Ishikawa (cell line): ENCODE data around the gene DAGLA.

ENCODE experiments used
- CEBPB ChIP-seq: IDR thresholded peaks from 2 replicates; pipeline ENCODE4 v1.6.1; 2012
- CREB1 ChIP-seq: IDR thresholded peaks from 2 replicates; pipeline ENCODE4 v1.6.1; 2012; ENCODE audit warnings: low read depth
- EGR1 ChIP-seq: IDR thresholded peaks from 2 replicates; pipeline ENCODE4 v1.6.1; 2012
- EP300 ChIP-seq: IDR thresholded peaks from 2 replicates; pipeline ENCODE4 v1.6.1; 2012; ENCODE audit warnings: borderline replicate concordance
- FOXM1 ChIP-seq: IDR thresholded peaks from 2 replicates; pipeline ENCODE4 v1.6.1; 2012; ENCODE audit warnings: low read depth, borderline replicate concordance
- NFIC ChIP-seq: IDR thresholded peaks from 2 replicates; pipeline ENCODE4 v1.6.1; 2012
- RAD21 ChIP-seq: IDR thresholded peaks from 2 replicates; pipeline ENCODE4 v1.6.1; 2012; ENCODE audit warnings: low read depth
- TAF1 ChIP-seq: IDR thresholded peaks from 2 replicates; pipeline ENCODE4 v1.6.1; 2012; ENCODE audit warnings: low read depth, mild to moderate bottlenecking
- TCF12 ChIP-seq: IDR thresholded peaks from 2 replicates; pipeline ENCODE4 v1.6.1; 2012; ENCODE audit warnings: low read depth
- TEAD4 ChIP-seq: IDR thresholded peaks from 2 replicates; pipeline ENCODE4 v1.6.1; 2012
- YY1 ChIP-seq: IDR thresholded peaks from 2 replicates; pipeline ENCODE4 v1.6.1; 2012; ENCODE audit warnings: low read depth
- ZBTB7A ChIP-seq: IDR thresholded peaks from 2 replicates; pipeline ENCODE4 v1.6.1; 2012; ENCODE audit warnings: low read depth
- TF ChIP-seq, protein P1 (sequence below): IDR thresholded peaks from 2 replicates; pipeline ENCODE4 v1.6.1; 2012
- TF ChIP-seq, protein P2 (sequence below): IDR thresholded peaks from 2 replicates; pipeline ENCODE4 v1.6.1; 2012
- TF ChIP-seq, protein P3 (sequence below): IDR thresholded peaks from 2 replicates; pipeline ENCODE4 v1.6.1; 2012; ENCODE audit warnings: low read depth, mild to moderate bottlenecking

DAGLA gene

DNA sequence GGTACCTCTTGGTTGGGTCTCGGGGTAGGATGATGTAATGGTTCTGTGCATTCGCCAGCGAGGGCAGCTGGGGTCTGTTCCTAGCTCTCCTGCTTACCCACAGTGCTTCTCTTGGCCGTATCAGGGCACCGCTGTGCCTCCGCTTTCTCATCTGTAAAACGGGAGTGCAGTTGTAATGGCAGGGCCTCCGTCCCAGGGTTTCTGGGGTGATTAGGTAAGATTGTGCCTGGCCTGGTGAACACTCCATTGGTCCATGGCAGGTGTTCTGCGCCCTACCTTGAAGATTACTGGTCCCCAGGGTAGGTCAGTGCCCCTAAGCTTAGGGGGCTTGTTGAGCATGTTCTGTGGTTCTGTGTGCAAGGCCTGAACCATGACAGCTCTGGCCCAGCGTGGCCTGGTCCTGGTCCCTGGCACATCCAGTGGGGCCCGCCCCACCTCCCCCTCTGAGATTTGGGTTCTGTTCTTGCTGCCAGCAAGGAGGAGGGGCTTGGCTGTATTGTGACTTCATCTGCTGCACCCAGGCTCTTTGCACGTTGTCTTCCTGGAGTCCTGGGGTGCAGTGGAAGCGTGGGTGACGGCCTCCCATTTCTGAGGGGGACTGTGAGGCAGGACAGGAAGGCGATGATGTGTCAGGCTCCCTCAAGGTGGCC is 77.1 kb downstream of the DAGLA start:
- TF ChIP-seq TEAD4, result no peak
- TF ChIP-seq FOXM1, result no peak
- no peak for TF ChIP-seq NFIC
- no peak for TF ChIP-seq EP300
- TF ChIP-seq EGR1, result no peak
- TF ChIP-seq, protein P1, sequence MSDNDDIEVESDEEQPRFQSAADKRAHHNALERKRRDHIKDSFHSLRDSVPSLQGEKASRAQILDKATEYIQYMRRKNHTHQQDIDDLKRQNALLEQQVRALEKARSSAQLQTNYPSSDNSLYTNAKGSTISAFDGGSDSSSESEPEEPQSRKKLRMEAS, result no peak
- TF ChIP-seq RAD21, result no peak
- TF ChIP-seq ZBTB7A, result no peak

DNA sequence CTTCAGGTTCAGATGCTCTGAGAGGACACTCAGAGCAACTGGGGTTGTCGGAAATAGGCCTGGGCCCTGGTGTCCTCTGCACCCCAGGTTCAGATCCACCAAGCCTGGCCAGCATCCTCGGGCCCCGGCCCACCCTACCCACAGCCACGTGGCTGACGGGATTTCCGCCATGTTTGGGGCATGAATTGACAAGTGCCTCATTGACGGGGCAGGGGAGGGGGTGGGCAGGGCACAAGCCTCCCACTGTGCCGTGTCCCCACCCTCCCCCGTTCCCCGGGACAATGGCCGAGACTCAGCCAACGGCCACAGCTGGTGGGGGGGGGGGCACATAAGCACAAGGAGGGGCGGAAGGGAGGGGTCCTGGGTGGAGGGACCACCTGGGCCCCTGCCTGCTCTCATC is 80.8 kb downstream of the DAGLA start:
- TF ChIP-seq, protein P1, result no peak
- TF ChIP-seq EP300, result no peak
- TF ChIP-seq, protein P2, sequence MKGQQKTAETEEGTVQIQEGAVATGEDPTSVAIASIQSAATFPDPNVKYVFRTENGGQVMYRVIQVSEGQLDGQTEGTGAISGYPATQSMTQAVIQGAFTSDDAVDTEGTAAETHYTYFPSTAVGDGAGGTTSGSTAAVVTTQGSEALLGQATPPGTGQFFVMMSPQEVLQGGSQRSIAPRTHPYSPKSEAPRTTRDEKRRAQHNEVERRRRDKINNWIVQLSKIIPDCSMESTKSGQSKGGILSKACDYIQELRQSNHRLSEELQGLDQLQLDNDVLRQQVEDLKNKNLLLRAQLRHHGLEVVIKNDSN, result no peak

DNA sequence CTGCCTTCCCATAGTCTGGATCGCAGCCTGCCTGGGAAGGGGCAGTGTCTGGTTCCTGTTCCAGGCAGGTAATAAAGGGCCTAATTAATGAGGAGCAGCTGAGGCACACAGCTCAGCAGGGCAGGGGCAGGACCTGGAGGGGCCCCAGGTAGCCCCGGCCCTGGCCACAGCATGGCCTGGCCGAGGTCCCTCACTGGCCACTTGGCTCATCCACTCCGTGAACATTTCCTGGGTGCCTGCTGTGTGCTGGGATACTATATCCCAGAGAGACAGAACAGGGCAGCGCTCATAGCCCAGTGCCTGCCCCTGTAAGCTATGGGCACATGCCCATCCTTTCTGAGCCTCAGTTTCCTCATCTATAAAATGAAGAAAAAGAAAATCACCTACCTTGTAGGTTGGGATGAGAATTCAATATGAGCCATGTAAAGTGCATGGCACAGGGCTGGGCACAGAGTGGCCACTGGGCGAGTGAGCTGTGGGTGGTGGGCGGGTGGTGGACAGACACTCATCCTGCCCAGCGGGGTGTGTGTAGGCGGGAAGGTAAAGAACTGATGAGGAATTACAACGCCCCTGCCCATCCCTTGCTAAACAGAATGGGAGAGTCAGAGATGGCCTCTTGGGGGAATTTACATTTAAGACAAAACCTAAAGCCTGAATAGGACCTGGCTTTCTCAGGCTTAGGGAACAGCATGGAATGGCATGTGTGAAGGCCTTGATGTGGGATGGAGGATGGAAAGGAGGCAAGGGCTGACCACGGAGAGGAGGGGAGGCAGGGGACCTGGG is 81.4 kb downstream of the DAGLA start:
- TF ChIP-seq RAD21 (no peak), FOXM1 (no peak), CREB1 (no peak), CEBPB (no peak), NFIC (no peak), TAF1 (no peak), TEAD4 (no peak)
- TF ChIP-seq, protein P2, result no peak
- TF ChIP-seq, protein P3, sequence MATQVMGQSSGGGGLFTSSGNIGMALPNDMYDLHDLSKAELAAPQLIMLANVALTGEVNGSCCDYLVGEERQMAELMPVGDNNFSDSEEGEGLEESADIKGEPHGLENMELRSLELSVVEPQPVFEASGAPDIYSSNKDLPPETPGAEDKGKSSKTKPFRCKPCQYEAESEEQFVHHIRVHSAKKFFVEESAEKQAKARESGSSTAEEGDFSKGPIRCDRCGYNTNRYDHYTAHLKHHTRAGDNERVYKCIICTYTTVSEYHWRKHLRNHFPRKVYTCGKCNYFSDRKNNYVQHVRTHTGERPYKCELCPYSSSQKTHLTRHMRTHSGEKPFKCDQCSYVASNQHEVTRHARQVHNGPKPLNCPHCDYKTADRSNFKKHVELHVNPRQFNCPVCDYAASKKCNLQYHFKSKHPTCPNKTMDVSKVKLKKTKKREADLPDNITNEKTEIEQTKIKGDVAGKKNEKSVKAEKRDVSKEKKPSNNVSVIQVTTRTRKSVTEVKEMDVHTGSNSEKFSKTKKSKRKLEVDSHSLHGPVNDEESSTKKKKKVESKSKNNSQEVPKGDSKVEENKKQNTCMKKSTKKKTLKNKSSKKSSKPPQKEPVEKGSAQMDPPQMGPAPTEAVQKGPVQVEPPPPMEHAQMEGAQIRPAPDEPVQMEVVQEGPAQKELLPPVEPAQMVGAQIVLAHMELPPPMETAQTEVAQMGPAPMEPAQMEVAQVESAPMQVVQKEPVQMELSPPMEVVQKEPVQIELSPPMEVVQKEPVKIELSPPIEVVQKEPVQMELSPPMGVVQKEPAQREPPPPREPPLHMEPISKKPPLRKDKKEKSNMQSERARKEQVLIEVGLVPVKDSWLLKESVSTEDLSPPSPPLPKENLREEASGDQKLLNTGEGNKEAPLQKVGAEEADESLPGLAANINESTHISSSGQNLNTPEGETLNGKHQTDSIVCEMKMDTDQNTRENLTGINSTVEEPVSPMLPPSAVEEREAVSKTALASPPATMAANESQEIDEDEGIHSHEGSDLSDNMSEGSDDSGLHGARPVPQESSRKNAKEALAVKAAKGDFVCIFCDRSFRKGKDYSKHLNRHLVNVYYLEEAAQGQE, result no peak
- TF ChIP-seq, protein P1, result no peak

DNA sequence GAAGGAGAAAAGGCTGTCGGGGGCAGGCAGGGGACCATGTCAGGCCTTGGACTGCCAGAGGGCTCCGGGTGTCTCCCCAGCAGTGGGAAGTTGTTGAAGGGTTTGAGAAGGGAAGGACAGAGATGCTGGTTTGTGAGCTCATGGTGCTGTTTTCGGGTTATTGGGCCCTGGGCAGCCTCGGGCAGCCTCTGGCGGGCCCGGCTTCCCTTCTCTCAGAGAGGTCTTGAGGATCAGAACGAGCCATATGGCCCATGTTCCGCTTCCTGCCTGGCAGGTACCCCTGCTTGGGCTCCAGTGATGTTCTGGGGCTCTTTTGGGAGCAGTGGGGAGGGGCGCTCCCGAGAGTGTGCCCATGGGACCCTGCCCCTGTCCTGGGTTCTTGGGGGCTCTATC is 82.0 kb downstream of the DAGLA start:
- TF ChIP-seq ZBTB7A (no peak), FOXM1 (no peak), TCF12 (no peak), CREB1 (no peak), CEBPB (no peak), NFIC (no peak), TAF1 (no peak), RAD21 (no peak), YY1 (no peak), EP300 (no peak)
- TF ChIP-seq, protein P2, result no peak
- TF ChIP-seq, protein P1, result no peak
- TF ChIP-seq, protein P3, result no peak

DNA sequence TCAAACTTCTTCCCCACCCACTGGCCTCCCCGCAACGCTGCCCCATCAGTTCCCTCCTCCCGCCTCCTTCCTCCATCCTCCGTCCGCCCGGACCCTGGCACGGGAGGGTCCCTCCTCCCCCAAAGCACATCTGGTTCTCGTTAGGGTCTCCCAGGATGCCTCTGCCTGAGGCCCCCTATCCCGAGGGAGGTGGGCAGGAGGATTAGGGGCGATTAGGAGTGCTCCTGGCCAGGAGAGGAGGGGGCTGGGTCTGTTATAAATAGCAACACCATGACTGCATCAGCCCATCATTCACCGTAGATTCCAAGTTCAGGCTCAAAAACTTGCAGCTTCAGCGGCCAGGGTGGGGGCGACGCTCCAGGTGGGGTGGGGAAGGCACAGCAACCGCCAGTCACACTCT is 82.6 kb downstream of the DAGLA start:
- TF ChIP-seq CREB1 (no peak), TCF12 (no peak), ZBTB7A (no peak), TEAD4 (no peak), CEBPB (no peak), YY1 (no peak), RAD21 (no peak), FOXM1 (no peak)
